PFSK-1 (cell line): ENCODE data around the gene LNX1.

Experiments used
- FOXP2 ChIP-seq: optimal IDR thresholded peaks from 2 replicates; pipeline ENCODE3; 2011; ENCODE audit warnings: borderline replicate concordance, control low read depth, inconsistent platforms; ENCODE audit not compliant: insufficient read depth; ENCODE audit errors: extremely low read length, extremely low read depth
- POLR2AphosphoS5 ChIP-seq: IDR thresholded peaks from 2 replicates; pipeline ENCODE4 v1.6.1; 2012; ENCODE audit warnings: low read depth, mild to moderate bottlenecking, control low read depth, low read length, moderate library complexity
- REST ChIP-seq, 2 experiments: IDR thresholded peaks; 2 replicates each; pipeline versions ENCODE4 v1.6.1 to v1.8.0; 2011 to 2012; ENCODE audit warnings: low read depth in 2 of 2, low read length in 2 of 2, control low read depth in 1 of 2, inconsistent platforms in 1 of 2, mild to moderate bottlenecking in 1 of 2, moderate library complexity in 1 of 2; ENCODE audit not compliant: insufficient read depth in 1 of 2
- SIN3A ChIP-seq: IDR thresholded peaks from 2 replicates; pipeline ENCODE4 v1.6.1; 2012; ENCODE audit warnings: mild to moderate bottlenecking, low read length, moderate library complexity, borderline replicate concordance; ENCODE audit not compliant: insufficient read depth
- TAF1 ChIP-seq: IDR thresholded peaks from 2 replicates; pipeline ENCODE4 v1.6.1; 2012; ENCODE audit warnings: low read length, control low read depth, borderline replicate concordance; ENCODE audit not compliant: insufficient read depth

LNX1 gene

GRCh38 chr4:53507058-53507457 is 84.2 kb downstream of the LNX1 start:
- no peak for TF ChIP-seq REST (IDR thresholded peaks at IDR 0.05; ENCODE audit: insufficient read depth in 1 of 2, low read depth in 2 of 2, low read length in 2 of 2)
- no peak for TF ChIP-seq POLR2AphosphoS5
- no peak for TF ChIP-seq SIN3A
- TF ChIP-seq FOXP2: no peak
- no peak for TF ChIP-seq TAF1

- TF ChIP-seq TAF1 (no peak), POLR2AphosphoS5 (no peak)
Observed at GRCh38 chr4:53505947-53506346, 85.3 kb downstream of the LNX1 start.

GRCh38 chr4:53502094-53502493 is 89.2 kb downstream of the LNX1 start:
- TF ChIP-seq POLR2AphosphoS5: no peak
- TF ChIP-seq REST (IDR thresholded peaks at IDR 0.05; ENCODE audit: insufficient read depth in 1 of 2, low read depth in 2 of 2, low read length in 2 of 2): no peak
- TF ChIP-seq SIN3A: no peak
- no peak for TF ChIP-seq FOXP2
- no peak for TF ChIP-seq TAF1

GRCh38 chr4:53501561-53501960 is 89.7 kb downstream of the LNX1 start:
- TF ChIP-seq FOXP2: no peak
- no peak for TF ChIP-seq TAF1
- no peak for TF ChIP-seq POLR2AphosphoS5
- TF ChIP-seq REST (IDR thresholded peaks at IDR 0.05; ENCODE audit: insufficient read depth in 1 of 2, low read depth in 2 of 2, low read length in 2 of 2): no peak
- no peak for TF ChIP-seq SIN3A

GRCh38 chr4:53500546-53500945 is 90.7 kb downstream of the LNX1 start:
- TF ChIP-seq FOXP2 (no peak), TAF1 (no peak), SIN3A (no peak), REST (IDR thresholded peaks at IDR 0.05; ENCODE audit: insufficient read depth in 1 of 2, low read depth in 2 of 2, low read length in 2 of 2) (no peak), POLR2AphosphoS5 (no peak)

- TF ChIP-seq REST (IDR thresholded peaks at IDR 0.05; ENCODE audit: insufficient read depth in 1 of 2, low read depth in 2 of 2, low read length in 2 of 2) (no peak), FOXP2 (no peak), POLR2AphosphoS5 (no peak), SIN3A (no peak), TAF1 (no peak)
Observed at GRCh38 chr4:53499791-53500190, 91.5 kb downstream of the LNX1 start.
